GM21576 (cell line): ENCODE results near the gene COL19A1.
"Not testable (repeated sequence)": the region's sequence is repeated elsewhere in the genome, so short reads cannot be mapped to it uniquely, and the experiment has no call there.

Experiments
- ATAC-seq: cut with Tn5 transposase; IDR thresholded peaks from one replicate; pipeline ENCODE4 v1.9.1; 2021; ENCODE audit warnings: mild to moderate bottlenecking, moderate library complexity; ENCODE audit not compliant: unreplicated experiment

The COL19A1 gene

DNA sequence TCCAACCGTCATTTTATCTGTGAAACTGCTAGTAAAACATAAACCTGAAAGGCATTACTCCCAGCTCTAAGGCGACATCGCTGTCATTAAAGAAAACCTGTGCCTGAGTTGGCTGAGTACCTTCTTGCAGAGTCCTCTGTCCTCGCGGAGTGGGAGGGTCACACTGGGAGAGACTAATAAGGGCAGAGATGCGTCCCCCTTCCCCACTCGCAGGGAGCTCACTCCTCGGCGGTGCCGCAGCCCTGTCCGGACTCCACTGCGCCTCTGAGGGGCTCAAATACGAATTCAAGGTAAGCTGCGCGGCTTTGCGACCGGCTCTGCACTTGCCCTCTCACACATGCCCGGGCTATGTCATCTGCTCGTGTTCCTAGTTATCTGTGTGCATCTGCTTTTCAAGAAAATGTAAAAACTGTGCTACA is at the start of gene COL19A1:
COL19A1 (plus strand) TSS at position 206 of the 419 bp plus-strand sequence. CDS start 13,012 bp downstream, outside the sequence.
- peak; percentile 64 for ATAC-seq

DNA sequence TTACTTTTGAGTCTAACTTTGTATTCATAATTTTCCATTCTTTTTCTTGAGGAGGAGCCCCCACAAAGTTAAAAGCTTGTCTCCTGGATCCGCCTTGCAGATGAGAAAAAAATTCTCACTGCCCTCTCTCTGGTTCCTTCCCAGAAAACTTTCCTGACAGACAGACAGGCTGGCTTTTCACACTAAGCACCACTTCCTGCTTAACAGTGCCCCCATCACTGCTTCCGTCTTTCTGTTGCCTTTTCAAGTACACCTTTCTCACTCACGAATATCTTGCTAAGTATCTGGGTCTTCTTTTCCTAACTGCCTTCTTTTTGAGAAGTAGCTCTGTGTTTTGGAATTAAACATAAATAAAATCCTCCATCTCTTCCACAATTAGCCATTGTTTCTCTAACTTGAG is 49.8 kb upstream of the COL19A1 start:
- ATAC-seq: no peak

DNA sequence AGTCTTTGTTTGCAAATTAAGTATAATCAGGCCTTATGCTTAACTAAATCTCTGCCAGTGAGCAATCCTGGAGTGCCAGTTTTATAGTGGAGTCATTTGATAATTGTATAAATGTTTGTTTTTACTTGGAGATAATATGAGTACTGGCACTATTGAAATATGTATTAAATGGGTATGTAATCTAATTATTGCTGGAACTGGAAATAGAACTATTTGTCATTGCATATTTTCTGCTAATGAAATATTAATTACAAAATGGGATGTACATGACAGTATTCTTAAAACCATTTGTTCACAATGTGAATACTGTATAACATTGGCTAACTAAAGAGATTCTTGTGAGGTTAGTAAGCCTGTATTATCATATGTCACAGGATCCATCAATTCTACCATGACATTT is 49.0 kb upstream of the COL19A1 start:
- ATAC-seq: no peak

DNA sequence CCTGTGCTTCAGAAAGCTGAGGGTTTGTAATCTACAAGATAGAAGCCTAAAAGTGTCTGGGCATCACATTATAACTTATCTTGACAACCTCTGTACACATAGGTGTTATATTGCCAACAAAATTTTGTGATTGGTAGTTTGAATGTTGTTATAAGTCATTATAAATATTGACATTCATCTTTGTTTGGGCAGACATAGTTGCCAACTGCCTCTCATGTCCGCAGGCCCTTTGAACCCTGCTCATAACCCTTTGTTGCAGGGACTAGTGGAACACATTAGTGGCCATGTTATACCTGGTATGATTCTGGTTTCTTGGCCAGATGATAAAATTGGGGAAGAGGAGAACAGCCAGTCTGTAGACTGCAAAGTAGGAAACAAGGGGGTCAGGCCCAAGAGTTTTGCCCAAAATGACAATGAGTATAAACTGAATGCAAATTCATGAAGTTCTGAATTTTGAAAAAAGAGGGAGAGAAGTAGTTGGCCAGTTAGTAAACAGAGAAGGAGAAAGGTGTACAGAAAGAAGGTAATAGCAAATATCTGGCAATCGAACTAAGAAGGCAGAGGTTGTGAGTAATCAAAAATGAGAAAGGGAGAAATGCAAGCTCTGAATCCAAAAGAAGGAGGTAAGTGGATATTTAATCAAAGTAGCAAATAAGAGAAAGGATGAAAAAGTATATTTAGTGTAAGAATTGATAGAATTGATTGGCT is 48.0 kb upstream of the COL19A1 start:
- ATAC-seq: no peak

DNA sequence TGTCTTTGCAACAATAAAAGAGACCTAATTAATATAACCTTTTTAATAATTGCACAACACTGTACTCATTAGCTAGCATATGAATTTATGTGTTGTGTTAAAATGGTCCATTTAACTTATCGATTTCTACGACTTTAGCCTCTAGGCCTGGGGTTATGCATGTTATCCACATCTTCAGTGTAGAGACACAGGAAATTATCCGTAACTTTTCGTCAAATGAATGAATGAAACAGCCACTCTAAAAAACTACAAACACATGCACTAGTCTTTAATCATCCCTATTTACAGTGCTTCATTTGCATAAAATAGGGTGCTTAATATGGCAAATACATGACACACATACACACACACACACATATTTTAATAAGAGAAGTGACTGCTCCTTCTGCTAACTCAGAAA is 47.2 kb upstream of the COL19A1 start:
- no peak for ATAC-seq

DNA sequence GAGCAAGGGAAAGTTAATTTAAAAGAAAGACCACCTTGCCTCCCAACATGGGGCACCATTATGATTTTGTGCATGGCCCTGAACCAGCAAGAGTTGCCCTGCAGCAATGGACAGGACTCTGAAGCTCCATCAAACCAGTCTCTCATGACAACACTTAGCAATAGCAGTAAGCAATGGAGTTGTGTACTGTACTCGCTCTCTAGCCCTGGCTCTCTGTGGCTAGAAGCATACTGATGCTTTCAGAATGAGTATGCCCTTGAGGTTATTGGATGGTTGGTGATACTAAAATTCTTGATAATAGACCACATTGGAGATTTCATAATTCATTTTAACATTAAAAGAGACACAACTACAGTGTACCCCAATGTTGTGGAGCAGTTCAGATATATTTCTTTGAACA is 46.3 kb upstream of the COL19A1 start:
- ATAC-seq: no peak

DNA sequence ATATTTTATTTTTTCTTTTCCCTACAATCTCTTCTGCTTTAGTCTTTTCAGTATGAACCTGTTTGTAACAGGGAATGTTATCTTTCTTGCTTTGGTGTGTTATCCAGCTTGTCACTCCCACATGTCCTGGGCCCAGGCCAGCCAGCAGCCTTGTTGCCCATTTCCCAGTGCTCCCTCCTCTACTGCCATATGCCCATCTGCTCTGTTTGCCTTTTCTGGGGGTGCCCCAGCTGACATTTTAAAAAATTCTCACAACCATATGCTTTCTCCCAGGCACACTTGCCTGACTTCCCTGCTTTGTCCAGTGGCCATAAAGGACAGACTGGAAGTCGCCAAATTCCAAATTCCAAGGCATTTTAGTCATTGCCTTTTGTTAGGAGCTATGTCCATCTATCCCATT is 45.9 kb upstream of the COL19A1 start:
- no peak for ATAC-seq

DNA sequence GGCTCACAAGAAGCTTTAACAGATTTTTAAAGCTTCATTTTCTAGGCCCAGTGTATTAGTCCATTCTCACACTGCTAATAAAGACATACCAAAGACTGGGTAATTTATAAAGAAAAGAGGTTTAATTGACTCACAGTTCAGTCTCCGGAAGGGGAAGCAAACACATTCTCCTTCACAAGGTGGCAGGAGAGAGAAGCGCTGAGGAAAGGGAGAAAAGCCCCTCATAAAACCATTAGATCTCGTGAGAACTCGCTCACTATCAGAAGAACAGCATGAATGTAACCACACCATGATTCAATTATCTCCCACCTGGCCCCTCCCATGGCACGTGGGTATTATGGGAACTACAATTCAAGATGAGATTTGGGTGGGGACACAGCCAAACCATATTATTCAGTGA is 42.0 kb upstream of the COL19A1 start:
- not testable (repeated sequence) for ATAC-seq

DNA sequence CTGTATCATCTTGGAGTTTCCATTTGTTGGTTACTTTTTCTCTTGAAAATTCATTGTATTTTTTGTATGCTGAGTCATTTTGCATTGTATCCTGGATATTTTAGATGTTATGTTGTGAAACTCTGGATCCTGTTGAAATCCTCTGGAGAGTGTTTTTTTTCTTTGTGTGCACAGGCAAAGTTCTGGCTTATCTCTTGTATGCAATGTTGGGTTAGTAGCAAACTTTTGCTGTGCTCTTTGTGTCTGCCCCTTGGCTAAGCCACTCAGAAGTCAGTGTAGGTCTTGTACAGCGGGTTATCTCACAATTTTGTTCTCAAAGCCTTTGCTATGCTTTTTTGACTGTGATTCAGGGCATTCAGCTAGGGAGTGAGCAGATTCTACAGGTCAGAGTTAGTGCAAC is 40.5 kb upstream of the COL19A1 start:
- no peak for ATAC-seq

DNA sequence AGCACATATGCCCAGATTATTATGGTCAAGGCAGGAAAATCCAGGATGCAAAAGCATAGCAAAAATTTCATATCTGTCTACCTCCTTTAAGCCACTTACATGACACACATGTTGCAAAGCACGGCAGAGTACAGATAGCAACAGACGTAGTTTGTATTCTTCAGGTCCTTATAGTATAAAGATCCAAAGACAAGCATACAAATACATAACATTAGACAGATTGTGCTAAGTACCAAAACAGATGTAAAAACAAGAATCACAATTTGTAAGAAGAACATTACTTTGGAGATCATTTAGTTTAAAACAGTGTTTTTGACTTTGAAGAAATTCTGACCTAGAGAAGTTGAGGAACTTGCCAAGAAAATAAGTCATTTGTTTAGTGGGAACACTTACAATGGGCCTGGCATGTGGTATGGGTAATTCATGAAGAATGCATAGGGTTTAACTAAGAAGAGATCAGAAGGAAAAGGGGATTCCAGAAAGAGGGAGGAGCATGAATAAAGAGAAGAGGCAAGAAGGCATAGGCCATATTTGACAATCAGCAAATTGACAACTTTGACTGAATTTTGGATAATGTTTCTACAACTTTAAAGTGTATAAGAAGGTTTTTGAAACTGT is 39.0 kb upstream of the COL19A1 start:
- ATAC-seq: no peak

DNA sequence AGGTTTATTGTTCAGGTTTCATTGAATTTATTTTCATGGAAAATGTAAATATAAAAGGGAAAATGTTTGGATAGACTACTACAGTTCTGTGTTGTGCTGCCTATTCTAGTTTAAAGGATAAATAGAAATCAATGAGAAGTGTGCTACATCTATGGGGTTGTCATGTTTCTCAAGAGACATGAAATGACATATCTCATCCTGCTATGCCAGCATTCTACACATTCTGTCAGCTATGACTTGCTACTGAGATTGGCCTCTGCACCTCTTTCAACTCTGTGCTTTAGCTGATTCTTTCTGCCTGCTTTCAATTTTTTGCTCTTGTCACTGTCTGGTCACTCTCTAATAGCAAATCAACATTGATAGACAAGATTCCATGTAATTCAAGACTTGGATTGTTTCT is 33.8 kb upstream of the COL19A1 start:
- ATAC-seq: no peak

DNA sequence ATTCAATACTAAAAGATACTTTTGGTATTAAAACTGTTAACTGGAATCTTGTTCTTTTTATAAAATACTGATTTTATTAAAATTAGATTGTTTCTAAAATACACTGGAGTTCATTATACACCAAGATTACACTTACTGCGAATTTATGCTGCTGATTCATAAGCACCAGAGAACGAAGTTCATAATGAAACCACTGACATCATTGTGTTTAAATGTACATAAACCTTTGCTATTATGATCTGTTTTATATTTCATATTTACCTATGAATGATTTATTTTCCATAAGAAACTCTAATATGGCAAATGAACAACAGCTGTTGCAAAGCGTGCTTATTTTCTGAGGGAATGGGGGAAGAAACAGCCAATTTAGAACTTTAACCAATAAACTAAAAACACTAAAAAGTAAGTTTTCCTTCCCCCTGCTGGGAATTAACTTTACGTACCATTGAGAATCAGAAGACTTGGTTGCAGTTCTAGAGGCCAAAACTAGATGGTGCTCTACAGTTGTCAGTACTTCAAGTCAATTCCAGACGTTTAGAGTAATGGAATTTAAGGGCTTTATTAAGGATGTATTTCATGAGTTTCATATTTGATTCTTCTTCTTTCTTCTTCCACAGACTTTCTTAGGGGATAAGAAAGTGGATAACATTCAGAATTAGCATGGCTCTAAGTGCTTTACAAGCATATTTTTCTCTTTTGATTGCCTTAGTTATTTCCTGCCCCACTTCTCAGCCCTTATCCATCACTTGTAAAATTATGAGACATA is 30.8 kb upstream of the COL19A1 start:
- ATAC-seq: peak; percentile 81

DNA sequence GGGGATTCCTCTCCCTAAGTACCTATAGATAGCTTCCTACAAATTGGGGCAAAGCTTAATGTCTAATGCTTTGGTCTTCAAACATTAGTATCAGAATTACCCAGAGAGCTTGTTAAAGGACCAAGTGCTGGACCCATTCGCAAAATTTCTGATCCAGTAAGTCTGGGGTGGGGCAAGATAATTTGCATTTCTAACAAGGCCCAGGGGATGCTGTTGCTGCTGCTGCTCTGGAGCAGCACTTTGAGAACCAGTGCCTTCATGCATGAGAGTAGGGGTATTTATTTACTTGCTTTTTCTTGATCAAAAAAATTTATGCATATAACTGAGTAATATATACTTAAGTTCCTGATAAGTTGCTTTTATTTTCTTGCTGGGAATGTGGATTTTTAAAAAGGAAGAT is 24.5 kb upstream of the COL19A1 start:
- ATAC-seq: no peak

DNA sequence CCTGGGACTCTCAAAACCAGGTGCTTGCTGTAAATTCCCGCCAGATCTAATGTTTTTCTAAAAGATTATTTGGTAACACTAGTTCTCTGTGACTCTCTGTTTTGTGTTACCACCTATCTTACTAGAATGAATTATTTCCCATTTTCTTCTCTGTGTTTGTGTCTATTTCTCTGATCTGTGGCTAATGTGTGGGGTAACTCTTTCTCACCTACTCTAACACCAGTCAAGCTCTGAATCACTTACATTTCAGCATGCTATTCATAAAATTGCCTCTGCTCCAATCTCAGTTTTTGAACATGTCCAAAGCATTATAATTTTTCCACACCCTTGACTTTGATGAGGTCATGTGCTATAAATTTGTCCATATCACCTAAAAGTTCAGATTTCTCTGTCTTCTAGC is 23.2 kb upstream of the COL19A1 start:
- no peak for ATAC-seq

DNA sequence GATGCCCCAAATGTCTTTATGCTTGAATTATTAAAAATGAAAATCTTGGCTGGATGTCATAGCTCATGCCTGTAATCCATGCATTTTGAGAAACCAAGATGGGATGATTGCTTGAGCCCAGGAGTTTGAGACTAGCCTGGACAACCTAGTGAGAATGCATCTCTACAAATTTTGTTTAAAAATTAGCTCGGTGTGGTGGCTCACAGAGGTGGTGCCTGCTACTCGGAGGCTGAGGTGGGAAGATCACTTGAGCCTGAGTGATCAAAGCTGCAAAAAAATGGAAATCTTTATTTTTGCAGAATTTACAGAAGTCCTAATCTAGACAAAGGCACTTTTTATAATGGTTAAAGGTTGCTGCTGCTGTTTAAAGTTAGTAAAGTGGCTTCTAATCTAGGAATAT is 20.0 kb upstream of the COL19A1 start:
- no peak for ATAC-seq

DNA sequence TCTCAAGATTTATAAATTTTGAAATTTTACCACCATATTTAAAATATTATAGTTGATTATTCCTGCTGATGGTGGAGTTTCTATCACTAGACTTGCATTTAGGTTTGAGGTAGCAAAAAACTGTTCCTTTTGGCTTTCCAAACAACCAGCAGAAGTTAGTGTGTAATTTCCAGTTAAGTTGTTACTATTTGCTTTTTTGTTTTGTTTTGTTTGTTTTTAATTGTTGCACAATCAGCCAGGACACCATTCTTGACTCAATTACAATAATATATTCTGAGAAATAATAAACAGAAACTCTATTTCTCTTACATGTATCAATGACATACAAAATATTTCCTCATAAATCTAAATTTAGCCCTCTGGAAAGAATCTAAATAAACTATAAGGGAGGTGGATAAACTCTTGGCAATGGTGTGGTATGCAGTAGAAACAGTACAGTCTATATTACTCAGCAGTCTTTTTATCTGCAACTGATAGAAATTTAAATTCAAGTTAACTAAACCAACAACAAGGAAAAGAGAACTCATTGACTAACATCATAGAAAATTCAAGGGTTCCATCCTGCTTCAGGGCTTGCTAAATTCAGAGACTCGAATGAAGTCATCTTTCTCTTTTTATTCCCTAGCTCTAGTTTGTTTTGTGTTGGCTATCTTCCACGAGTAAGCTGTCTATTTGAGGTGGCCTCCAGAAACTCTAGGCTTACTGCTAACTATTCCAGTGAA is 19.4 kb upstream of the COL19A1 start:
- ATAC-seq: no peak

DNA sequence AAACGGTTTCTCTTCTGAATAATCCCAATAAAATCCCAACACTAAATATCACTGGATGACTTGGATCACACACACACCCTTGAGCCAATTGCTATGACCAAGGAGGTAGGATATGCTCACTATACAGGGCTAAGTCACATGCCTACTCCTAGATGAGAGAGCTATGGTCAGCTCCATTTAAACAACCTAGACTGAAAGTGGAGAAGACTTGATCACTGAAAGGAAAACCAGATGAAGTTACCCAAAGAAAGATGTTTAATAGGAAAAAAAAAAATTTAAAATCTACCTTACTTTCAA is 18.9 kb upstream of the COL19A1 start:
- no peak for ATAC-seq

DNA sequence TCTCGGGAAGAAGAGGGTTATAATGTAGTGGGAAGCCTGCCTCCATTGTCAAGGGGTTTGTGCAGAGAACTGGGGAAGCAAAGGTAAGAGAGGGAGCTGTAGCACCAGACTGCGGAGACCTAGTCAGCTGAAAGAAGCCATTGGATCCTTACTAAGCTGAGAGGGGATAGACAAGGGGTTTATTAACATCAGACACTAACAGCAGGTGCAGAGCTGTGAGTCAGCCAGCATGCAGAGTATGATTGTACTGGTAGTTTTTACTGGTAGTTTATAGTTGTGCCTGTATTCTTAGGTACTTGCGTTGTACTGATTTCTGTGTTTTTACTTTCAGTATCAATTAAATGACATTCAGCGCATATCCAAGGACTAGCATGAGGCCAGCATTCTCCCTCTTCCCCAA is 17.8 kb upstream of the COL19A1 start:
- ATAC-seq: no peak

DNA sequence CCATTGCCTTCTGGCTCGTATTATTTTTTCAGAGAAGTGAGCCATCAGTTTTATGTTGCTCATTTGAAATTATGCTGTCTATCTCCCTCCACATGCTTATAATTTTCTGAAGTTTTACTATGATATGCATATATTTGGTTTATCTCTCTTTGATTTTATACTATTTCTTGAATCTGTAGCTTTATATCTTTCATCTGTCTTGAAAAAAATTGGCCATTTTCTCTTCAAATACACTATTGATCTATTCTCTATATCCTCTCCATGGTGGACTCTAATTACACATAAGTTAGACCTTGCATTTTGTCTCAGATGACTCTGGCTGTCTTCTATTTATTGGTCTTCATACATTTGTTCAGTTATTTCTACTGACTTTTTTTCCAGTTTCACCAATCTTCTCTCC is 13.7 kb upstream of the COL19A1 start:
- ATAC-seq: no peak

DNA sequence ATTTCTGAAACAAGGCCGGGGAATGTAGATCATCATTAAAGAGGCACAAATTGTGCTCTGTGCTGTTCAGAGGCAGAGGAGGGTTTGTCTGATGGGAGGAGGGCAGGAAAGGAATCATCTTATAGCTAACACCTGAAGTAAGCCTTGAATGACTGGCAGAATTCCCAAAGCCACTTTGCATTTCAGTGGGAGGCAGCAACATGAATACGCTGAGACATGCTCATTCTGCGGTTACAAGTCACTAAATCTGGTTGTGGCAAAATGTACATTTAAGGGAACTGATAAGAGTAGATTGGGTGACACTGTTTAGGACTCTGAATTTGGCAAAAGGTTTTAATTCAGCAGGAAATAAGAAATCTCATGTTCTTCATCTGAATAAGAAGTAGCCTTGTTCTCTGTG is 4.4 kb upstream of the COL19A1 start:
- no peak for ATAC-seq

DNA sequence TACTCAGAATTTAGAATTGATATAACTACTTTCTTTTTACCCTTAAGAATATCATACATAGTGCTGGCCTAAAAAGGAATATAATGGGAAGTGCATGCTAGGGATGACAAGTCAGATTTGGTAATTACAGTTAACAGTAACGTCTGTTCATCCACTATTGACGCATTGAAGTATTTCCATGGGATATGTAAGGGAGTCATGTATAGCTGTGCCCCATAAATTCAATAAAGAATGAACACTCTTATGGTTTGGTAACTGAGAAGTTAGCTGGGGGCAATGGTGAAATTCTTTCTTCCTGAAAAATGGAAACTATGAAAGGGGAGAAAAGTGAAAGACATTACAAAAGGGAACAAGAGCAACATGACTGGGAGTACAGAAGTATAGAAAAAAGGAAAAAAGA is 2.6 kb upstream of the COL19A1 start:
- no peak for ATAC-seq

DNA sequence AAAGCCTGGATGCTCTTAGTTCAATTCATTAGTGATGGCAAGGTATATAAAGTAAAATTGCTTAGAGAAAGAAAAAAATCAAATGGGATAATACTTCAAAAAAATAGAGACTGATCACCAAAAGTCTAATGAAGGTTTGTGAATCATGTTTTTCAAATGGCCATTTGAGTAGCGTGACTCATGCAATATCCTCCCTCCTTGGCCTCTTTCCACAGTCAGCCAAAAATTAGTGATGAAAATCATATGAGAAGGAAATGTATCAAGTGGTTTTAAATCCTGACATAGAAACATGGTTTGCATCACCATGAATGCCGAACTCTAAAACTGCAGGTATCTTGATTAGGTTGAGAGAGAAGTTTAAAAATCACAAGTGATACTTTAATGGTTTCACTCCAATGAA is 1.2 kb upstream of the COL19A1 start:
- ATAC-seq: no peak
